ENCODE data around the gene SDR39U1.

The SDR39U1 gene

DNA sequence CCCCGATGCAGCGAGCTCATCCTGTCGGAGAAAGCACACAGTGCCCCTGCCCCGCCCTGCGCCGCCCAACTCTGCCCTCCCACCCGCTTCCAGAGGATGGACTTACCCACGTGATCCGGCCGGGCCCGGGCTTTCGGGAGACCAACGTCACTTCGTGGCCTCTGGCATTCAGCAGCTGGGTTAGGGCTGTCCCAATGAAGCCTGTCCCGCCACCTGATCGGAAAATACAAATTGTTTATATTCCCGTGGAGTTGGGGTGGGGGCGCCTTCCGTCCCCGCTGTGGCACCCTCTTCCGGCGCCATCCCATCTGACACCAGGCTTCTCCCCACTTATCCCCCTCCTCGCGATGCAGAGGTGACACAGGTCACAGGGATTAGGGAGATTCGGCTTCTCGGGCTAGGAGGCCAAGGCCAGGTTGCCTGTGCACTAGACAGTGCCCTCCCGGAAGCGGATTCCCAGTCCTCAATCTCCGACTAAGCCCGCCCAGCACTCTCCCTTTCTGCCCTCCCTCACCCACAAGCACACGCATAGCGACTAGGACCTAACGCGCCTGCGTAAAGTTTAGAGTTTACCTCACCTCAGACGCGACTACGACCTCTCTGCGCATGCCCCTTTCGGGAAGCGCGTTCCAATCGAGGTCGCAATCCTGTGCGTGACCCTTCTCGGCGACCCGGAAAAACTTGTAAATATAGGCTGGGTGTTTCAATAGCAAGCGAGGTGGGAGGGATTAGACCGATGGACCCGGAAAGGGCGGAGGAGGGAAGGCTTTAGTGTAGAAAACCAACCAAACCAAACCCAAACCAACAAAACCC is at the start of gene SDR39U1 (continued):
- TF ChIP-seq ZNF433 (tag by site-specific recombination; IDR thresholded peaks at IDR 0.05; ENCODE audit: low read depth) = no peak
- no peak for TF ChIP-seq ZNF274 (IDR thresholded peaks at IDR 0.05; ENCODE audit: low read length)
- no peak for TF ChIP-seq ZNF274 (tag by site-specific recombination; IDR thresholded peaks at IDR 0.05; ENCODE audit: borderline replicate concordance)
- peak; percentile 49; the same call in 1 of the 2 replicates for TF ChIP-seq ZBTB48 (tag by site-specific recombination; IDR thresholded peaks at IDR 0.05)
- TF ChIP-seq, protein P1, sequence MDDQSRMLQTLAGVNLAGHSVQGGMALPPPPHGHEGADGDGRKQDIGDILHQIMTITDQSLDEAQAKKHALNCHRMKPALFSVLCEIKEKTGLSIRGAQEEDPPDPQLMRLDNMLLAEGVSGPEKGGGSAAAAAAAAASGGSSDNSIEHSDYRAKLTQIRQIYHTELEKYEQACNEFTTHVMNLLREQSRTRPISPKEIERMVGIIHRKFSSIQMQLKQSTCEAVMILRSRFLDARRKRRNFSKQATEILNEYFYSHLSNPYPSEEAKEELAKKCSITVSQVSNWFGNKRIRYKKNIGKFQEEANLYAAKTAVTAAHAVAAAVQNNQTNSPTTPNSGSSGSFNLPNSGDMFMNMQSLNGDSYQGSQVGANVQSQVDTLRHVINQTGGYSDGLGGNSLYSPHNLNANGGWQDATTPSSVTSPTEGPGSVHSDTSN (CRISPR knock-in tag; IDR thresholded peaks at IDR 0.05) = no peak
- TF ChIP-seq SP3 (tag by site-specific recombination; IDR thresholded peaks at IDR 0.05) = peak; percentile 72
- peak; percentile 21; the same call in 1 of the 2 replicates for TF ChIP-seq GLIS1 (tag by site-specific recombination; IDR thresholded peaks at IDR 0.05)
- no peak for TF ChIP-seq RBAK (tag by site-specific recombination; IDR thresholded peaks at IDR 0.05)
- TF ChIP-seq, protein P2, sequence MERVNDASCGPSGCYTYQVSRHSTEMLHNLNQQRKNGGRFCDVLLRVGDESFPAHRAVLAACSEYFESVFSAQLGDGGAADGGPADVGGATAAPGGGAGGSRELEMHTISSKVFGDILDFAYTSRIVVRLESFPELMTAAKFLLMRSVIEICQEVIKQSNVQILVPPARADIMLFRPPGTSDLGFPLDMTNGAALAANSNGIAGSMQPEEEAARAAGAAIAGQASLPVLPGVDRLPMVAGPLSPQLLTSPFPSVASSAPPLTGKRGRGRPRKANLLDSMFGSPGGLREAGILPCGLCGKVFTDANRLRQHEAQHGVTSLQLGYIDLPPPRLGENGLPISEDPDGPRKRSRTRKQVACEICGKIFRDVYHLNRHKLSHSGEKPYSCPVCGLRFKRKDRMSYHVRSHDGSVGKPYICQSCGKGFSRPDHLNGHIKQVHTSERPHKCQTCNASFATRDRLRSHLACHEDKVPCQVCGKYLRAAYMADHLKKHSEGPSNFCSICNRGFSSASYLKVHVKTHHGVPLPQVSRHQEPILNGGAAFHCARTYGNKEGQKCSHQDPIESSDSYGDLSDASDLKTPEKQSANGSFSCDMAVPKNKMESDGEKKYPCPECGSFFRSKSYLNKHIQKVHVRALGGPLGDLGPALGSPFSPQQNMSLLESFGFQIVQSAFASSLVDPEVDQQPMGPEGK (tag by site-specific recombination; IDR thresholded peaks at IDR 0.05) = peak; percentile 88
- TF ChIP-seq KLF17 (tag by site-specific recombination; IDR thresholded peaks at IDR 0.05) = peak; percentile 68; the same call in 1 of the 2 replicates
- TF ChIP-seq ZNF76 (tag by site-specific recombination; IDR thresholded peaks at IDR 0.05; ENCODE audit: borderline replicate concordance, low read depth) = peak; percentile 55; the same call in 1 of the 2 replicates
- TF ChIP-seq SETDB1 (IDR thresholded peaks at IDR 0.05; ENCODE audit: insufficient read length, low read length) = no peak
- peak; percentile 81 for TF ChIP-seq ZSCAN30 (tag by site-specific recombination; IDR thresholded peaks at IDR 0.05)
- TF ChIP-seq, protein P3, sequence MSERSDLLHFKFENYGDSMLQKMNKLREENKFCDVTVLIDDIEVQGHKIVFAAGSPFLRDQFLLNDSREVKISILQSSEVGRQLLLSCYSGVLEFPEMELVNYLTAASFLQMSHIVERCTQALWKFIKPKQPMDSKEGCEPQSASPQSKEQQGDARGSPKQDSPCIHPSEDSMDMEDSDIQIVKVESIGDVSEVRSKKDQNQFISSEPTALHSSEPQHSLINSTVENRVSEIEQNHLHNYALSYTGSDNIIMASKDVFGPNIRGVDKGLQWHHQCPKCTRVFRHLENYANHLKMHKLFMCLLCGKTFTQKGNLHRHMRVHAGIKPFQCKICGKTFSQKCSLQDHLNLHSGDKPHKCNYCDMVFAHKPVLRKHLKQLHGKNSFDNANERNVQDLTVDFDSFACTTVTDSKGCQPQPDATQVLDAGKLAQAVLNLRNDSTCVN (tag by site-specific recombination; optimal IDR thresholded peaks at IDR 0.05) = peak; percentile 82
- TF ChIP-seq ZNF48 (tag by site-specific recombination; IDR thresholded peaks at IDR 0.05) = no peak
- TF ChIP-seq ZBTB7A (tag by site-specific recombination; IDR thresholded peaks at IDR 0.05; ENCODE audit: low read depth) = peak; percentile 51; the same call in 1 of the 2 replicates
- no peak for TF ChIP-seq TCF7L2 (IDR thresholded peaks at IDR 0.05; ENCODE audit: borderline replicate concordance, low read depth, low read length)
- TF ChIP-seq MZF1 (tag by site-specific recombination; IDR thresholded peaks at IDR 0.05; ENCODE audit: borderline replicate concordance) = no peak; the same call in 1 of the 2 replicates
- TF ChIP-seq OVOL3 (tag by site-specific recombination; IDR thresholded peaks at IDR 0.05) = peak; percentile 35; the same call in 1 of the 2 replicates
- TF ChIP-seq ZBTB17 (tag by site-specific recombination; IDR thresholded peaks at IDR 0.05) = peak; percentile 94
- TF ChIP-seq, protein P4, sequence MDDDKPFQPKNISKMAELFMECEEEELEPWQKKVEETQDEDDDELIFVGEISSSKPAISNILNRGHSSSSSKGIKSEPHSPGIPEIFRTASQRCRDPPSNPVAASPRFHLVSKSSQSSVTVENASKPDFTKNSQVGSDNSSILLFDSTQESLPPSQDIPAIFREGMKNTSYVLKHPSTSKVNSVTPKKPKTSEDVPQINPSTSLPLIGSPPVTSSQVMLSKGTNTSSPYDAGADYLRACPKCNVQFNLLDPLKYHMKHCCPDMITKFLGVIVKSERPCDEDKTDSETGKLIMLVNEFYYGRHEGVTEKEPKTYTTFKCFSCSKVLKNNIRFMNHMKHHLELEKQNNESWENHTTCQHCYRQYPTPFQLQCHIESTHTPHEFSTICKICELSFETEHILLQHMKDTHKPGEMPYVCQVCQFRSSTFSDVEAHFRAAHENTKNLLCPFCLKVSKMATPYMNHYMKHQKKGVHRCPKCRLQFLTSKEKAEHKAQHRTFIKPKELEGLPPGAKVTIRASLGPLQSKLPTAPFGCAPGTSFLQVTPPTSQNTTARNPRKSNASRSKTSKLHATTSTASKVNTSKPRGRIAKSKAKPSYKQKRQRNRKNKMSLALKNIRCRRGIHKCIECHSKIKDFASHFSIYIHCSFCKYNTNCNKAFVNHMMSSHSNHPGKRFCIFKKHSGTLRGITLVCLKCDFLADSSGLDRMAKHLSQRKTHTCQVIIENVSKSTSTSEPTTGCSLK (tag by site-specific recombination; IDR thresholded peaks at IDR 0.05) = no peak
- TF ChIP-seq, protein P5, sequence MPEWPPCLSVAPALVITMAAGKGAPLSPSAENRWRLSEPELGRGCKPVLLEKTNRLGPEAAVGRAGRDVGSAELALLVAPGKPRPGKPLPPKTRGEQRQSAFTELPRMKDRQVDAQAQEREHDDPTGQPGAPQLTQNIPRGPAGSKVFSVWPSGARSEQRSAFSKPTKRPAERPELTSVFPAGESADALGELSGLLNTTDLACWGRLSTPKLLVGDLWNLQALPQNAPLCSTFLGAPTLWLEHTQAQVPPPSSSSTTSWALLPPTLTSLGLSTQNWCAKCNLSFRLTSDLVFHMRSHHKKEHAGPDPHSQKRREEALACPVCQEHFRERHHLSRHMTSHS (tag by site-specific recombination; IDR thresholded peaks at IDR 0.05) = no peak
- TF ChIP-seq ZNF324 (tag by site-specific recombination; IDR thresholded peaks at IDR 0.05) = peak; percentile 84; the same call in 1 of the 2 replicates
- peak; percentile 87 for TF ChIP-seq ZNF449 (tag by site-specific recombination; IDR thresholded peaks at IDR 0.05)
- no peak for TF ChIP-seq ZNF658 (tag by site-specific recombination; IDR thresholded peaks at IDR 0.05)
- no peak for TF ChIP-seq ZNF391 (tag by site-specific recombination; IDR thresholded peaks at IDR 0.05; ENCODE audit: borderline replicate concordance, low read depth)
- TF ChIP-seq ZFP3 (tag by site-specific recombination; IDR thresholded peaks at IDR 0.05; ENCODE audit: low read depth) = no peak
- no peak for TF ChIP-seq ZSCAN16 (tag by site-specific recombination; IDR thresholded peaks at IDR 0.05)
- peak; percentile 62; the same call in 1 of the 2 replicates for TF ChIP-seq REPIN1 (tag by site-specific recombination; IDR thresholded peaks at IDR 0.05; ENCODE audit: low read depth)
